ENCODE data around the gene NDE1. TPM values are rescaled to one million over a fixed set of nuclear protein-coding genes. Genes with fewer than 3 reads are reported as not detected.

NDE1 gene
- total RNA-seq, 1 experiment from 2014 or later: 162 TPM

GRCh38 chr16:15636392-15636873 lies 13.6 kb upstream of the NDE1 start:
- no peaks in the 10 kb centered on the region for H3K27me3 Mint-ChIP-seq (ENCODE audit: insufficient read depth, unreplicated experiment)
- no peak overlapping the region for H3K27ac Mint-ChIP-seq (ENCODE audit: low read depth, unreplicated experiment)
- H3K4me1 Mint-ChIP-seq (ENCODE audit: insufficient read depth, unreplicated experiment): peaks cover 5% of the 10 kb centered on the region
- DNase-seq (ENCODE audit: unreplicated experiment): no peak
- H3K9me3 Mint-ChIP-seq (ENCODE audit: unreplicated experiment): no peaks in the 10 kb centered on the region
- H3K36me3 Mint-ChIP-seq (ENCODE audit: insufficient read depth, unreplicated experiment): peaks cover 79% of the 10 kb centered on the region
- ChIA-PET CTCF (interaction anchor here (0.6 to 2.6 kb wide), 2 partner anchors 37 to 68 kb away, joined by 3 to 10 read pairs; no protein-coding TSS in a partner anchor), POLR2A (interaction anchor here (1.2 kb wide), 1 partner anchor 26 kb away, joined by 3 read pairs; no protein-coding TSS in a partner anchor)
- intact Hi-C loops (cut with micrococcal nuclease): no loop called here
- TF ChIP-seq CTCF (IDR thresholded peaks at IDR 0.05; ENCODE audit: unreplicated experiment): no peak
- no TSS peak for BruUV-seq (replicated peaks)
- no peak overlapping the region for H3K4me3 Mint-ChIP-seq (ENCODE audit: unreplicated experiment)

GRCh38 chr16:15639061-15639568 lies 10.9 kb upstream of the NDE1 start:
- POLR2A ChIA-PET: interaction anchor here (1.7 kb wide), 1 partner anchor 8 kb away, joined by 3 read pairs; no protein-coding TSS in a partner anchor
- Mint-ChIP-seq H3K27me3 (ENCODE audit: insufficient read depth, unreplicated experiment) (no peaks in the 10 kb centered on the region), H3K9me3 (ENCODE audit: unreplicated experiment) (no peaks in the 10 kb centered on the region), H3K4me1 (ENCODE audit: insufficient read depth, unreplicated experiment) (peaks cover 17% of the 10 kb centered on the region), H3K36me3 (ENCODE audit: insufficient read depth, unreplicated experiment) (peaks cover 58% of the 10 kb centered on the region), H3K27ac (ENCODE audit: low read depth, unreplicated experiment) (no peak overlapping the region), H3K4me3 (ENCODE audit: unreplicated experiment) (no peak overlapping the region)
- TF ChIP-seq CTCF (IDR thresholded peaks at IDR 0.05; ENCODE audit: unreplicated experiment): no peak
- CTCF ChIA-PET: interaction anchor here (0.6 to 0.7 kb wide), 3 partner anchors 34 to 250 kb away, joined by 3 to 5 read pairs (median 4); partner anchors contain the start of gene CEP20
- no peak for DNase-seq (ENCODE audit: unreplicated experiment)
- no TSS peak for BruUV-seq (replicated peaks)
- intact Hi-C loops (cut with micrococcal nuclease): no loop called here

- intact Hi-C loops (cut with micrococcal nuclease): no loop called here
- DNase-seq (ENCODE audit: unreplicated experiment): no peak
- H3K4me1 Mint-ChIP-seq (ENCODE audit: insufficient read depth, unreplicated experiment): peaks cover 20% of the 10 kb centered on the region
- H3K27ac Mint-ChIP-seq (ENCODE audit: low read depth, unreplicated experiment): peak overlapping the region; percentile 97
- POLR2A ChIA-PET: interaction anchor here (0.6 to 8.0 kb wide), 10 partner anchors 9 to 51 kb away, joined by 3 to 173 read pairs (median 15); partner anchors contain the start of gene NDE1
- H3K9me3 Mint-ChIP-seq (ENCODE audit: unreplicated experiment): no peaks in the 10 kb centered on the region
- peak overlapping the region; percentile 78 for H3K4me3 Mint-ChIP-seq (ENCODE audit: unreplicated experiment)
- CTCF ChIA-PET: interaction anchor here (0.8 to 1.3 kb wide), 2 partner anchors 53 to 64 kb away, joined by 3 to 5 read pairs; no protein-coding TSS in a partner anchor
- H3K36me3 Mint-ChIP-seq (ENCODE audit: insufficient read depth, unreplicated experiment): peaks cover 40% of the 10 kb centered on the region
- no peak for TF ChIP-seq CTCF (IDR thresholded peaks at IDR 0.05; ENCODE audit: unreplicated experiment)
- BruUV-seq (replicated peaks): no TSS peak
- H3K27me3 Mint-ChIP-seq (ENCODE audit: insufficient read depth, unreplicated experiment): no peaks in the 10 kb centered on the region
These were observed 9.1 kb upstream of the NDE1 start for GRCh38 chr16:15640966-15641365.

- Mint-ChIP-seq H3K9me3 (ENCODE audit: unreplicated experiment) (no peaks in the 10 kb centered on the region), H3K4me1 (ENCODE audit: insufficient read depth, unreplicated experiment) (peaks cover 20% of the 10 kb centered on the region), H3K36me3 (ENCODE audit: insufficient read depth, unreplicated experiment) (peaks cover 30% of the 10 kb centered on the region), H3K27me3 (ENCODE audit: insufficient read depth, unreplicated experiment) (no peaks in the 10 kb centered on the region), H3K4me3 (ENCODE audit: unreplicated experiment) (peak overlapping the region; percentile 78), H3K27ac (ENCODE audit: low read depth, unreplicated experiment) (peak overlapping the region; percentile 97)
- POLR2A ChIA-PET: interaction anchor here (0.6 to 8.0 kb wide), 26 partner anchors 7 to 549 kb away, joined by 3 to 173 read pairs (median 4); partner anchors contain the start of genes CEP20 and NDE1
- TSS peak; percentile 19 for BruUV-seq (replicated peaks)
- TF ChIP-seq CTCF (IDR thresholded peaks at IDR 0.05; ENCODE audit: unreplicated experiment): no peak
- DNase-seq (ENCODE audit: unreplicated experiment): peak; percentile 4
- intact Hi-C loops (cut with micrococcal nuclease): loop anchor here (1.0 kb wide), 2 partner anchors 40 to 62 kb away; no protein-coding TSS in a partner anchor
- CTCF ChIA-PET: interaction anchor here (0.5 to 2.5 kb wide), 19 partner anchors 10 to 1071 kb away, joined by 3 to 17 read pairs (median 4); no protein-coding TSS in a partner anchor
These were observed 8.1 kb upstream of the NDE1 start for GRCh38 chr16:15641753-15642556.

Data from MCF 10A (cell line).